ENCODE data around the gene MGAM2. TPM values are rescaled to one million over a fixed set of nuclear protein-coding genes. Genes with fewer than 3 reads are reported as not detected.

Gene MGAM2
- total and polyA plus RNA-seq, 4 donors = 0.09 to 0.59 (median 0.11) TPM

DNA sequence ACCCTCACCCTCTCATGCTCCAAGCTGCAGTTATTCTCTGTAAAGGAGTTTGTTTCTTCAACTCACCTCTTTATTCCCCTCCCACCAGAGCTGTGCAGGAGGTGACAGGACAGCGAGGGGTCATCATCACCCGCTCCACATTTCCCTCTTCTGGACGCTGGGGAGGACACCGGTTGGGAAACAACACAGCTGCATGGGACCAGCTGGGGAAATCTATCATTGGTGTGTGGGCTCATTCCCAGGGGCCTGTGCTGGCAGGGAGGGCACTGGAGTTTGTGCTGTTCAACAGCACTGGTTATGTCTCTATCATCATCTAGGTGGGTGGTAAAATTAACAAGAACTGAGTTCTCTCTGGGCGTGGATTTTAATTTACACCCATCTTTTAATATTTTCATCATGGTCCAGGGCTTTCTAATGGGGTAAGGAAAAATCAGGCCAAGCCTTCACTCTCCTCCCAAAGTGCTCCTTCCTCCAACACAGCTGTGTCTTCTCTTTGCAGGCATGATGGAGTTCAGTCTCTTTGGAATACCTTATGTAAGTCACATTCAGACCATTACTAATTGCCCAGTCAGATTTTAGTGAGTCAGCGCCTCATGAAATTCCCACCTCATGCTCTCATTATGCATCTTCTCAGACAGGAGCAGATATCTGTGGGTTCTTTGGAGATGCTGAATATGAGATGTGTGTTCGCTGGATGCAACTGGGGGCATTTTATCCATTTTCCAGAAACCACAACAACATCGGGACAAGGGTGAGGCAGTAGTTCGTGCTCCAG, 84.7 kb downstream of the MGAM2 start:
- 73% methylated on average over 9 of the region's 9 CpGs for WGBS
- TF ChIP-seq HNF4A (conservative IDR thresholded peaks at IDR 0.05) = no peak
- no peak for TF ChIP-seq REST (IDR thresholded peaks at IDR 0.05)
- TF ChIP-seq, protein P1, sequence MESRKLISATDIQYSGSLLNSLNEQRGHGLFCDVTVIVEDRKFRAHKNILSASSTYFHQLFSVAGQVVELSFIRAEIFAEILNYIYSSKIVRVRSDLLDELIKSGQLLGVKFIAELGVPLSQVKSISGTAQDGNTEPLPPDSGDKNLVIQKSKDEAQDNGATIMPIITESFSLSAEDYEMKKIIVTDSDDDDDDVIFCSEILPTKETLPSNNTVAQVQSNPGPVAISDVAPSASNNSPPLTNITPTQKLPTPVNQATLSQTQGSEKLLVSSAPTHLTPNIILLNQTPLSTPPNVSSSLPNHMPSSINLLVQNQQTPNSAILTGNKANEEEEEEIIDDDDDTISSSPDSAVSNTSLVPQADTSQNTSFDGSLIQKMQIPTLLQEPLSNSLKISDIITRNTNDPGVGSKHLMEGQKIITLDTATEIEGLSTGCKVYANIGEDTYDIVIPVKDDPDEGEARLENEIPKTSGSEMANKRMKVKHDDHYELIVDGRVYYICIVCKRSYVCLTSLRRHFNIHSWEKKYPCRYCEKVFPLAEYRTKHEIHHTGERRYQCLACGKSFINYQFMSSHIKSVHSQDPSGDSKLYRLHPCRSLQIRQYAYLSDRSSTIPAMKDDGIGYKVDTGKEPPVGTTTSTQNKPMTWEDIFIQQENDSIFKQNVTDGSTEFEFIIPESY (IDR thresholded peaks at IDR 0.05) = no peak
- no peak for TF ChIP-seq ATF3 (IDR thresholded peaks at IDR 0.05)
- no peak for TF ChIP-seq SP1 (IDR thresholded peaks at IDR 0.05)
- TF ChIP-seq, protein P2, sequence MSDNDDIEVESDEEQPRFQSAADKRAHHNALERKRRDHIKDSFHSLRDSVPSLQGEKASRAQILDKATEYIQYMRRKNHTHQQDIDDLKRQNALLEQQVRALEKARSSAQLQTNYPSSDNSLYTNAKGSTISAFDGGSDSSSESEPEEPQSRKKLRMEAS (IDR thresholded peaks at IDR 0.05) = no peak
- TF ChIP-seq NR2F2 (IDR thresholded peaks at IDR 0.05) = no peak
- no peak for TF ChIP-seq YY1 (IDR thresholded peaks at IDR 0.05)
- no peak for TF ChIP-seq RXRA (IDR thresholded peaks at IDR 0.05)
- TF ChIP-seq JUND (IDR thresholded peaks at IDR 0.05) = no peak
- TF ChIP-seq FOXA2 (IDR thresholded peaks at IDR 0.05) = no peak
- no peak for TF ChIP-seq CTCF (IDR thresholded peaks at IDR 0.05; ENCODE audit: low read depth, low read length, missing input control)
- TF ChIP-seq RAD21 (IDR thresholded peaks at IDR 0.05) = no peak
- no peak for TF ChIP-seq TAF1 (conservative IDR thresholded peaks at IDR 0.05)
- TF ChIP-seq FOXA1 (IDR thresholded peaks at IDR 0.05) = no peak
- TF ChIP-seq EGR1 (IDR thresholded peaks at IDR 0.05; ENCODE audit: low read depth in 2 of 2) = no peak
- TF ChIP-seq HNF4G (IDR thresholded peaks at IDR 0.05) = no peak
- TF ChIP-seq GABPA (IDR thresholded peaks at IDR 0.05 in 1 of 2, conservative IDR thresholded peaks at IDR 0.05 in 1 of 2) = no peak

More for the DNA sequence above, 84.7 kb downstream of the MGAM2 start:
- H3K27me3 ChIP-seq (ENCODE audit: control insufficient read depth in 4 of 4, insufficient read depth in 4 of 4, low read length in 3 of 4) = peaks cover 0 to 7% (median 0%) of the 10 kb centered on the region in 4 donors
- DNase-seq (ENCODE audit: low spot score) = no peak
- no peak overlapping the region for H3K9ac ChIP-seq (ENCODE audit: low read depth in 1 of 2, low read length in 2 of 2)
- no peak overlapping the region for H3K27ac ChIP-seq (ENCODE audit: low read depth in 1 of 2, low read length in 2 of 2)
- H3K4me3 ChIP-seq (ENCODE audit: low read depth in 1 of 3, low read length in 3 of 3) = no peak overlapping the region
- H3K36me3 ChIP-seq (ENCODE audit: control insufficient read depth in 4 of 4, insufficient read depth in 3 of 4, low read depth in 1 of 4, low read length in 3 of 4) = no peaks in the 10 kb centered on the region
- no peaks in the 10 kb centered on the region for H3K4me1 ChIP-seq (ENCODE audit: control insufficient read depth in 4 of 4, insufficient read depth in 4 of 4, low read length in 3 of 4)
- no peaks in the 10 kb centered on the region for H3K9me3 ChIP-seq (ENCODE audit: control insufficient read depth in 4 of 4, low read length in 3 of 4)

Data from liver (tissue), 9 donors.